Breast epithelium (tissue), 4 donors: ENCODE measurements around the gene HOXB1. TPM values are rescaled to one million over a fixed set of nuclear protein-coding genes. Genes with fewer than 3 reads are reported as not detected.

Experiments used
- DNase-seq, 2 donors: peaks; one replicate each; pipeline ENCODE4 v3.0.0-alpha.2; 2019; ENCODE audit warnings: low spot score in 2 of 2
- H3K27ac ChIP-seq, 2 donors: fragments of 200-600 bp; sonication (generic) in 1 of 2; one replicate each; pipeline ENCODE4 v1.5.1; 2016 to 2019; ENCODE audit warnings: mild to moderate bottlenecking in 1 of 2
- H3K27me3 ChIP-seq, 2 donors: fragments of 200-600 bp; sonication (generic) in 1 of 2; one replicate each; pipeline versions ENCODE4 v1.5.1 to v1.6.0; 2017 to 2019; ENCODE audit warnings: control low read depth in 1 of 2, mild to moderate bottlenecking in 1 of 2
- H3K36me3 ChIP-seq: fragments of 200-600 bp; one replicate; pipeline ENCODE4 v1.5.1; 2019
- H3K4me1 ChIP-seq, 2 donors: fragments of 200-600 bp; sonication (generic); one replicate each; pipeline ENCODE4 v1.5.1; 2016 to 2019; ENCODE audit warnings: control low read depth in 1 of 2
- H3K4me3 ChIP-seq, 3 donors: fragments of 200-600 bp; sonication (generic); 1 replicate in 2 of 3; 2 replicates in 1 of 3; pipeline ENCODE4 v1.5.1; 2016 to 2019; ENCODE audit warnings: mild to moderate bottlenecking in 3 of 3, moderate library complexity in 2 of 3
- H3K9me3 ChIP-seq, 2 donors: fragments of 200-600 bp; sonication (generic) in 1 of 2; one replicate each; pipeline ENCODE4 v1.5.1; 2016 to 2019; ENCODE audit warnings: control low read depth in 1 of 2
- POLR2A ChIP-seq: fragments of 450-650 bp; IDR thresholded peaks from one replicate; pipeline ENCODE4 v1.6.1; 2016; ENCODE audit warnings: antibody characterized with exemption, mild to moderate bottlenecking, moderate library complexity
- POLR2AphosphoS5 ChIP-seq, 3 donors: sonication (generic); formaldehyde crosslinking; IDR thresholded peaks; one replicate each; pipeline ENCODE4 v1.6.1; 2017; ENCODE audit warnings: antibody characterized with exemption in 3 of 3
- intact Hi-C: fragments of 100-400 bp; cut with DNase I; formaldehyde crosslinking; loops from one replicate; pipeline ENCODE4 v1.15.1; 2023; ENCODE audit warnings: low total_unique reads
- total RNA-seq, 3 donors: library from RNA; depleted of rRNA; stranded (reverse); fragments of >200 nt; gene quantifications; one replicate each; pipeline ENCODE4 v1.1.0, GENCODE V29; 2016
- TF ChIP-seq, protein P1 (sequence below), 3 donors: fragments of 450-650 bp; IDR thresholded peaks; one replicate each; pipeline ENCODE4 v1.5.1; 2016 to 2017; ENCODE audit warnings: antibody characterized with exemption in 3 of 3, mild to moderate bottlenecking in 3 of 3, moderate library complexity in 3 of 3

HOXB1 gene
- total RNA-seq, 3 donors from 2014 or later: not detected

DNA sequence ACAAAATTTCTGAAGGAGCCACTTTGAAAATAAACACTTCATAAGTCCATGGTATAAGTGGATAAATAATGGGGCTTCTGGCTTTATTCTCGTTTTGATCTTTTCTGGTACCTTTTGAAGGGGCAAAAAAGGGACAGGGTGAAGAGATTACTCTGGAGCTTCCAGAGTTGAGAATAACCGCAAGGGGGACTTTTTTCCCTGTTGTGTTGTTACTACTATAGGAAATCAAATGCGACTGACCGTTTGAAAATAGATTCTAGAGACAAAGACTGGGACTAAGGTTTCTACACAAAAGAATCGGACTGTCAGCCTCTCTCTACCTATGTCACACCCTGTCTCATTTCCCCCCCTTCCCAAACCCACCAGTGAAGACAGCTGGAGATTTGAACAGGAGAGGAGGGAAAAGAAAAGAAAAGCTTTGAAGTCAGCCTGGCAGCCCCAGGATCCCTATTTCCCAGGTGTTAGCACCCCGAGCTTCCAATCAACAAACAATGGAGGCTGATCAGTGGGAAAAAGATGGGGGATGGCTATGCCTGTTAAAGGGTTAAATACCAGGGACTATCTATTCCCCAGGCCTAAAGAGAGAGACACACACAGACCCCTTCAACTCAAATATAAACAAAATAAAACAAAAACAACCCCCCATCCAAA lies 39.0 kb upstream of the HOXB1 start:
- Histone ChIP-seq H3K4me3 (peak overlapping the region in 2 of 3 donors; percentile 30 to 33), H3K27me3 (peaks cover 0 to 8% of the 10 kb centered on the region in 2 donors), H3K9me3 (no peaks in the 10 kb centered on the region), H3K4me1 (no peaks in the 10 kb centered on the region), H3K36me3 (no peaks in the 10 kb centered on the region), H3K27ac (peak overlapping the region in 1 of 2 donors; percentile 76)
- TF ChIP-seq POLR2AphosphoS5 (IDR thresholded peaks at IDR 0.05) (no peak), POLR2A (no peak)
- TF ChIP-seq, protein P1, sequence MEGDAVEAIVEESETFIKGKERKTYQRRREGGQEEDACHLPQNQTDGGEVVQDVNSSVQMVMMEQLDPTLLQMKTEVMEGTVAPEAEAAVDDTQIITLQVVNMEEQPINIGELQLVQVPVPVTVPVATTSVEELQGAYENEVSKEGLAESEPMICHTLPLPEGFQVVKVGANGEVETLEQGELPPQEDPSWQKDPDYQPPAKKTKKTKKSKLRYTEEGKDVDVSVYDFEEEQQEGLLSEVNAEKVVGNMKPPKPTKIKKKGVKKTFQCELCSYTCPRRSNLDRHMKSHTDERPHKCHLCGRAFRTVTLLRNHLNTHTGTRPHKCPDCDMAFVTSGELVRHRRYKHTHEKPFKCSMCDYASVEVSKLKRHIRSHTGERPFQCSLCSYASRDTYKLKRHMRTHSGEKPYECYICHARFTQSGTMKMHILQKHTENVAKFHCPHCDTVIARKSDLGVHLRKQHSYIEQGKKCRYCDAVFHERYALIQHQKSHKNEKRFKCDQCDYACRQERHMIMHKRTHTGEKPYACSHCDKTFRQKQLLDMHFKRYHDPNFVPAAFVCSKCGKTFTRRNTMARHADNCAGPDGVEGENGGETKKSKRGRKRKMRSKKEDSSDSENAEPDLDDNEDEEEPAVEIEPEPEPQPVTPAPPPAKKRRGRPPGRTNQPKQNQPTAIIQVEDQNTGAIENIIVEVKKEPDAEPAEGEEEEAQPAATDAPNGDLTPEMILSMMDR (IDR thresholded peaks at IDR 0.05): no peak
- intact Hi-C loops: no loop called here
- DNase-seq: no peak

DNA sequence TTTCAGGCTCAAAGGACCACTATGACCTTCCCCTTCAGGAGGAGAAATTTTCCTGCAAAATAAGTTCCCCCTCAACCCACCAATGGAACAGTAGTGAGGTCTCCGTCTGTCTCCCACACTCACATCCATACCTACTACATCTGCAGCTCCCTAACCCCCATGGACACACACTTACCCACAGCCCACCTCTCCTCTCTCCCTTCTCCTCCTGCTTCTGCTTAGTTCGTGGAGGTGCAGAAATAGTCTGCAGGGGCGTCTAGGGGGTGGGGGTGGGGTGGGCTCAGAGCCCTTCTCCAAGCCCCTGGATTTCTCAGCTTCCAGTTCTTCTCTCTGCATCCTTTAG lies 38.4 kb upstream of the HOXB1 start:
- no peaks in the 10 kb centered on the region for H3K4me1 ChIP-seq
- peak overlapping the region in 1 of 2 donors; percentile 49 for H3K27ac ChIP-seq
- H3K9me3 ChIP-seq: no peaks in the 10 kb centered on the region
- TF ChIP-seq POLR2AphosphoS5 (IDR thresholded peaks at IDR 0.05) (no peak), POLR2A (no peak)
- TF ChIP-seq, protein P1 (IDR thresholded peaks at IDR 0.05): no peak
- peak overlapping the region; percentile 16 to 44 (median 37) for H3K4me3 ChIP-seq
- intact Hi-C loops: no loop called here
- no peaks in the 10 kb centered on the region for H3K36me3 ChIP-seq
- no peak for DNase-seq
- H3K27me3 ChIP-seq: peaks cover 0 to 8% of the 10 kb centered on the region in 2 donors

DNA sequence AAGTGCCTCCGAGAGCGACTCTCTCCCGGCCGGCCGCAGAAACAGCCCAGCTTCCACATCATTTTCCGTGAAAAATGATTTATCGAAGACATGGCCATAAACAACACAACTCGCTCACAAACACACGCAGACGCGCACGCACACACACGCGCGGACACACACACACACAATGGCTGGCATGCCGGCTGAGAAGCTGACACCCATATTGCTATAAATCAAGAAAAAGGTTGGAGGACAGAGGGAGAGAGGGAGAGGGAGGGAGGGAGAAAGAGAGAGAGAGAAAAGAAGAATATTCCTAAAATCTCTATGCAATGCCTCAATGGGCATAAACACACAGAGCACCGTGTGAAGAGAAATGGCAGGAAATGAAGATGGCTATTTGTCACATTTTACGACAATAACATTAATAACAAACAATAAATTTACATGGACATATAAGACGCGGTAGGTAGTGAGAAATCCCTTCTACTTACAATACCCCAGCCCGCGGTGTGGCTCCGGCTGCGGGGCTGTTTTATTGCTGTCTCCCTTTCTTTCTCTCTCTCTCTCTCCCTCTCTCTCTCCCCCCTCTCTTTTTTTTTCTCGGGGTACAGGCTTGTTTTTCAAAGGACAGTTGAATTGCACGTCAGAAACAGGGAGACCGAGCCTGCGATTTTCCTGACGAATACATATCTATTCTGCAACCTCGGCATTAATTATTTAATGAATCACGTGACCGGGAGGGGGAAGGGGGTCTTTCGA lies 37.9 kb upstream of the HOXB1 start:
- DNase-seq: no peak
- no peaks in the 10 kb centered on the region for H3K36me3 ChIP-seq
- H3K27ac ChIP-seq: peak overlapping the region in 1 of 2 donors; percentile 49
- no peaks in the 10 kb centered on the region for H3K9me3 ChIP-seq
- H3K4me3 ChIP-seq: peak overlapping the region; percentile 16 to 44 (median 37)
- H3K4me1 ChIP-seq: peaks cover 0 to under 1% of the 10 kb centered on the region in 2 donors
- intact Hi-C loops: no loop called here
- no peak for TF ChIP-seq POLR2A
- peak in 2 of 3 donors; percentile 12 to 16 for TF ChIP-seq POLR2AphosphoS5 (IDR thresholded peaks at IDR 0.05)
- H3K27me3 ChIP-seq: peaks cover 0 to 12% of the 10 kb centered on the region in 2 donors

DNA sequence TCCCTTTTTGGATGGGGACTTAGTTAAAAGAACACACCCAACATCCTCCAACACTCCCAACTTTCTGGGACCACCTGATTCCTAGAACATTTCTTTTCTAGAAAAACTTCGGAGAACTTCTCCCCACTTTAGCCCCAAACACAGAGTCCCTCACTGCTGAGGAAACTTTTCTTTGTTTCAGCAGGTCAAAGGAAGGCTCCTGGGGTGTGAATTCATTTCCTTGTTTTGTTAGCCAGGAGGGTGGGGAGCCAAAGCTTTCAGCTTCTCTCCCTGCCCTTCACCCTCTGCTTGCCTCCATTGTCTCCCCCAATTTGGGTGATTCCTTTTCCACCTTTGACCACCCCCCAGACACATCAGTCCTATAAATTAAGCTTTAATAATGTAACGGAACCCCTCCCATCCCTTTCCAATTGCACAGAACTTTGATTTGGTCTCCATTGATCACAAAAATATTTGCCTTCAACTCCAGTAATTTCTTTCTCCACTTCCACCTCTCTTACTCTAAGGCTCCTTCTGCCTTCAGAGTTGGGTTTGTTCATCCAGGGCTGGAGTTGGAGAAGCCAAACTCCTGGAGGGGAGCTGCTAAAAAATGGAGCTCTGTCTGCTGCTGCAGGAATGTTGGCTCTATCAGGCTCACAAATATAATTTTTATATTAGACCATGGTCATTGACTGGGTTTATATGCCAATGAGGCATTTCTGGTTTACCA lies 37.0 kb upstream of the HOXB1 start:
- TF ChIP-seq, protein P1 (IDR thresholded peaks at IDR 0.05): no peak
- TF ChIP-seq POLR2AphosphoS5 (IDR thresholded peaks at IDR 0.05) (no peak), POLR2A (no peak)
- Histone ChIP-seq H3K4me1 (peaks cover 0 to 3% of the 10 kb centered on the region in 2 donors), H3K4me3 (peak overlapping the region in 2 of 3 donors; percentile 37 to 44), H3K9me3 (no peaks in the 10 kb centered on the region), H3K36me3 (no peaks in the 10 kb centered on the region), H3K27me3 (peaks cover 0 to 18% of the 10 kb centered on the region in 2 donors), H3K27ac (peak overlapping the region; percentile 15 to 92)
- intact Hi-C loops: no loop called here
- no peak for DNase-seq

DNA sequence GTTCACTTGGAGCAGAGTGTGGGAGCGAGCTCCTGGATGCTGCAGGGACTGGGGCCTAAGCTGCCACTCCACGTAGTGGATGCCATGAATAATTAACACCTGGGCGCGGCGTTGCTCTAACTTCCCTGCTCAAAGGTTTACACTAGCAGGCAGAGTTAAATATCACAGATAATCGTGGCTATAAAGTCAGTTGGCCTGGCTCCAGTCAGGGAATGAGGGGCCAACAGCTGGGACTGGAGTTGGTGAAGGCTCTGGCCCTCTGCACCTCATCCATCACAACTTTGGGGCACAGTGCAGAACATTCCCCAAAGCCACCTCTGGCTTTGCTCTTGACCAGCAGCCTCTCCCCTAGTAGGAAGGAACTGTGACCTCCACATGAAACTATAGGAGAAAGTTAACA lies 36.4 kb upstream of the HOXB1 start:
- Histone ChIP-seq H3K4me1 (peaks cover 0 to 3% of the 10 kb centered on the region in 2 donors), H3K27me3 (peaks cover 0 to 18% of the 10 kb centered on the region in 2 donors)

More for the DNA sequence above, 36.4 kb upstream of the HOXB1 start:
- TF ChIP-seq, protein P1 (IDR thresholded peaks at IDR 0.05): no peak
- TF ChIP-seq POLR2AphosphoS5 (IDR thresholded peaks at IDR 0.05): no peak
- TF ChIP-seq POLR2A: no peak
- Histone ChIP-seq H3K4me3 (no peak overlapping the region), H3K9me3 (no peaks in the 10 kb centered on the region), H3K27ac (peak overlapping the region in 1 of 2 donors; percentile 92), H3K36me3 (no peaks in the 10 kb centered on the region)
- intact Hi-C loops: no loop called here
- DNase-seq: no peak
